IPS-15b (cell line): ENCODE results near the gene OLFM2.

ENCODE experiments used
- H3K27me3 ChIP-seq: one replicate; pipeline ENCODE4 v1.6.1; 2013; ENCODE audit warnings: low read length; ENCODE audit not compliant: control insufficient read depth, insufficient read depth
- H3K36me3 ChIP-seq: one replicate; pipeline ENCODE4 v1.6.1; 2013; ENCODE audit warnings: low read length; ENCODE audit not compliant: control insufficient read depth, insufficient read depth
- H3K4me1 ChIP-seq: one replicate; pipeline ENCODE4 v1.6.1; 2013; ENCODE audit warnings: mild to moderate bottlenecking, low read length; ENCODE audit not compliant: control insufficient read depth, insufficient read depth
- H3K4me3 ChIP-seq: one replicate; pipeline ENCODE4 v1.5.1; 2013; ENCODE audit warnings: low read depth, low read length
- H3K9ac ChIP-seq: one replicate; pipeline ENCODE4 v1.6.1; 2013; ENCODE audit warnings: low read depth, mild to moderate bottlenecking, low read length
- H3K9me3 ChIP-seq: one replicate; pipeline ENCODE4 v1.6.1; 2013; ENCODE audit warnings: mild to moderate bottlenecking, low read length; ENCODE audit not compliant: control insufficient read depth, insufficient read depth

OLFM2 gene

GRCh38 chr19:9806803-9807202 is 129.5 kb downstream of the OLFM2 start:
- no peak overlapping the region for H3K4me3 ChIP-seq
- H3K36me3 ChIP-seq: peaks cover 10% of the 10 kb centered on the region
- H3K9ac ChIP-seq: no peak overlapping the region
- H3K27me3 ChIP-seq: no peaks in the 10 kb centered on the region
- no peaks in the 10 kb centered on the region for H3K4me1 ChIP-seq
- H3K9me3 ChIP-seq: no peaks in the 10 kb centered on the region
